ENCODE data around the gene SELENOF. TPM values are rescaled to one million over a fixed set of nuclear protein-coding genes. Genes with fewer than 3 reads are reported as not detected.

Gene SELENOF
- total RNA-seq, 2 experiments from 2014 or later: 115 to 131 TPM

DNA sequence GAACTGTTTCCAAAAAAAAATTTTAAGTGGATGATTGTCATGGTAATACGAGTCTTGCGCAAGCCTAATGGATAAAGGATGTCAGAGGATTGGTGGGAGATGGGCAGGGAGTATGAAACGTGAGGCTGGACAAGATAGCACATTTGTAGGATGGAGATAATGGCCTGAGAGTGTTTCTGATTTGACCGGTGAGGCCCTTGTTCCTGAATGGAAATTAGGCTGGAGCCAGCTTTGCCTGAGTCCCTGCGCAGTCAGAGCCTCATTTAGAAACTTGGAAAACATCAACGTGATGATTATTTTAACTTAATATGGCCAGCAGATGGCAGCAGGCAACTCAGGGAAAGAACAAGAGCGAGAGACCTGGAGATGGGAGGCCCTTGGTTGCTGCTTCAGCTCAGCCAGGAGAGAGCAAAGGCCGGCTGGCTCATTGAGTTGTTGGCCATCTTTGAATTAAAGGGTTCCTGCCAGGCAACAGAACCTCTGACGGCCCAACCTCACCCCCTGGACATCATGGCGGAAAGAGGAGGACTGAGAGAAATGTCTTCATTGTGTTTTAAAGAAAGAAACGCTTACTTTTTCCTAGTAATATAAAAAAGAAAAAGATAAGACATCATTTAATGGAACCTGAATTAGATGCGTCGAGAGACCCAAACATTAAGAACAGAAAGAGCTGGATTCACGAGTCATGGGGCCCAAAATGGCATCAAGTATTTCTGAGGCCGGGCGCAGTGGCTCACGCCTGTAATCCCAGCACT is 80.3 kb downstream of the SELENOF start:
- CTCF ChIA-PET: interaction anchor here (0.8 to 6.0 kb wide), 31 partner anchors 9 to 295 kb away, joined by 3 to 113 read pairs (median 4); partner anchors contain the start of gene SELENOF
- POLR2A ChIA-PET: no interaction called here
- Mint-ChIP-seq H3K36me3 (ENCODE audit: low read depth) (no peaks in the 10 kb centered on the region), H3K27me3 (no peaks in the 10 kb centered on the region), H3K9me3 (no peaks in the 10 kb centered on the region), H3K27ac (no peak overlapping the region), H3K4me3 (no peak overlapping the region), H3K4me1 (ENCODE audit: low read depth) (no peaks in the 10 kb centered on the region)
- DNase-seq (peak; percentile 77), ATAC-seq (peak; percentile 90)
- intact Hi-C loops (cut with micrococcal nuclease): loop anchor here (1.0 to 2.0 kb wide), 2 partner anchors 131 to 251 kb away; no protein-coding TSS in a partner anchor
- TF ChIP-seq, protein P1, sequence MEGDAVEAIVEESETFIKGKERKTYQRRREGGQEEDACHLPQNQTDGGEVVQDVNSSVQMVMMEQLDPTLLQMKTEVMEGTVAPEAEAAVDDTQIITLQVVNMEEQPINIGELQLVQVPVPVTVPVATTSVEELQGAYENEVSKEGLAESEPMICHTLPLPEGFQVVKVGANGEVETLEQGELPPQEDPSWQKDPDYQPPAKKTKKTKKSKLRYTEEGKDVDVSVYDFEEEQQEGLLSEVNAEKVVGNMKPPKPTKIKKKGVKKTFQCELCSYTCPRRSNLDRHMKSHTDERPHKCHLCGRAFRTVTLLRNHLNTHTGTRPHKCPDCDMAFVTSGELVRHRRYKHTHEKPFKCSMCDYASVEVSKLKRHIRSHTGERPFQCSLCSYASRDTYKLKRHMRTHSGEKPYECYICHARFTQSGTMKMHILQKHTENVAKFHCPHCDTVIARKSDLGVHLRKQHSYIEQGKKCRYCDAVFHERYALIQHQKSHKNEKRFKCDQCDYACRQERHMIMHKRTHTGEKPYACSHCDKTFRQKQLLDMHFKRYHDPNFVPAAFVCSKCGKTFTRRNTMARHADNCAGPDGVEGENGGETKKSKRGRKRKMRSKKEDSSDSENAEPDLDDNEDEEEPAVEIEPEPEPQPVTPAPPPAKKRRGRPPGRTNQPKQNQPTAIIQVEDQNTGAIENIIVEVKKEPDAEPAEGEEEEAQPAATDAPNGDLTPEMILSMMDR (IDR thresholded peaks at IDR 0.05): peak; percentile 47

DNA sequence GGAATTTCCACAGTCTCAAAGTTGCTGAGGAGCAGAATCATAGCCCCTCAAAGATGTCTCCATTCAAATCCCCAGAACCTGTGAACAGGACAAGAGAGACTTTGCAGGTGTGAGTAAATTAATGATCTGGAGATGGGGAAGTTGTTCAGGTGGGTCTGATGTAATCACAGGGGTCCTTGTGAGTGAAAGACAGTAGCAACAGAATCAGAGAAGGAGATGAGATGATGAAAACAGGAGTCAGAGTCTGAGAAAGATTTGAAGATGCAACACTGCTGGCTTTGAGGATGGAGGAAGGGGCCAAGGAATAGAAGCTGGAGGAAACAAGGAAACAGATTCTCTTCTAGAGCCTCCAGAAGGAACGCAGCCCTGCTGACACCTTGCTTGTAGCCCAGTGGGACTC is 81.5 kb downstream of the SELENOF start:
- no peak for DNase-seq
- ChIA-PET POLR2A (no interaction called here), CTCF (interaction anchor here (1.8 to 6.0 kb wide), 2 partner anchors 8 to 253 kb away, joined by 10 to 113 read pairs; no protein-coding TSS in a partner anchor)
- intact Hi-C loops (cut with micrococcal nuclease): loop anchor here (2.0 kb wide), 1 partner anchor 132 kb away; no protein-coding TSS in a partner anchor
- no peaks in the 10 kb centered on the region for H3K9me3 Mint-ChIP-seq
- H3K27me3 Mint-ChIP-seq: no peaks in the 10 kb centered on the region
- no peak overlapping the region for H3K27ac Mint-ChIP-seq
- TF ChIP-seq, protein P1 (IDR thresholded peaks at IDR 0.05): no peak
- H3K4me1 Mint-ChIP-seq (ENCODE audit: low read depth): no peaks in the 10 kb centered on the region
- H3K4me3 Mint-ChIP-seq: no peak overlapping the region
- no peaks in the 10 kb centered on the region for H3K36me3 Mint-ChIP-seq (ENCODE audit: low read depth)
- ATAC-seq: no peak

DNA sequence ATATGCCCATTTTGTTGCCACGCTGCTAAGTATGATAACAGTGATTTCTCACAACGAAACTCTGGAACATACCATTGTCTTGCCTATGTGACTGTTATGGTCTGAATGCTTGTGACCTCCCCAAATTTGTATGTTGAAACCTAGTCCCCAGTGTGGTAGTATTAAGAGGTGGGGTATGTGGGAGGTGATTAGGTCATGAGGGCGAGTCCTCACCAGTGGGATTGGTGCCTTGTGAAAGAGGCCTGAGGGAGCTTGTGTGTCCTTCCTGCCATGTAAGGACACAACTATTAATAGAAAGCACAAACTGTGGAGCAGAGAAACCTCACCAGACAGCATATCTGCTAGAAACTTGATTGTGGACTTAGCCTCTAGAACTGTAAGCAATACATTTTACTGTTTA is 84.6 kb downstream of the SELENOF start:
- POLR2A ChIA-PET: no interaction called here
- intact Hi-C loops (cut with micrococcal nuclease): no loop called here
- no peaks in the 10 kb centered on the region for H3K36me3 Mint-ChIP-seq (ENCODE audit: low read depth)
- H3K27ac Mint-ChIP-seq: no peak overlapping the region
- ATAC-seq (no peak), DNase-seq (no peak)
- TF ChIP-seq, protein P1 (IDR thresholded peaks at IDR 0.05): no peak
- no peaks in the 10 kb centered on the region for H3K9me3 Mint-ChIP-seq
- no peaks in the 10 kb centered on the region for H3K27me3 Mint-ChIP-seq
- no peak overlapping the region for H3K4me3 Mint-ChIP-seq
- no peaks in the 10 kb centered on the region for H3K4me1 Mint-ChIP-seq (ENCODE audit: low read depth)
- CTCF ChIA-PET: interaction anchor here (0.8 to 6.0 kb wide), 2 partner anchors 136 to 256 kb away, joined by 3 to 113 read pairs; no protein-coding TSS in a partner anchor

DNA sequence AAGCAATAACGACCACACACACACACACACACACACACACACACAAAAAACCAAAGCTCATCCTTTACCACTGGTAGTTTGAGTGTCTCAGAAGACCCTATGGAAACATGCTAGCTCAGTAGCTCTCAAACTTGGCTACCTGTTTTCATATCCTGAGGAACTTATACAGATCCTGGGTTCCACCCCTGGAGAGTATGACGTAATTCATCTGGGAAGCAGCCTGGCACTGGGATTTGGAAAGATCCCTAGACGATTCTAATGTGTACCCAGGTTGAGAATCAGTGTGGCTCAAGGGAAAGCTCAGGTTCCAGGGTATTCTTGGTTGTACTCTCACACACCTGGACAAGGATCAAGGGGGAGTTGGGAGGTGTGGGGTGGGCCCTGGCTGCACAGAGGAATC is 85.9 kb downstream of the SELENOF start:
- no peak for DNase-seq
- TF ChIP-seq, protein P1 (IDR thresholded peaks at IDR 0.05): no peak
- Mint-ChIP-seq H3K9me3 (no peaks in the 10 kb centered on the region), H3K4me1 (ENCODE audit: low read depth) (no peaks in the 10 kb centered on the region), H3K27me3 (no peaks in the 10 kb centered on the region), H3K27ac (no peak overlapping the region), H3K4me3 (no peak overlapping the region), H3K36me3 (ENCODE audit: low read depth) (no peaks in the 10 kb centered on the region)
- ChIA-PET CTCF (interaction anchor here (1.7 kb wide), 1 partner anchor 256 kb away, joined by 5 read pairs; no protein-coding TSS in a partner anchor), POLR2A (no interaction called here)
- intact Hi-C loops (cut with micrococcal nuclease): no loop called here
- no peak for ATAC-seq

DNA sequence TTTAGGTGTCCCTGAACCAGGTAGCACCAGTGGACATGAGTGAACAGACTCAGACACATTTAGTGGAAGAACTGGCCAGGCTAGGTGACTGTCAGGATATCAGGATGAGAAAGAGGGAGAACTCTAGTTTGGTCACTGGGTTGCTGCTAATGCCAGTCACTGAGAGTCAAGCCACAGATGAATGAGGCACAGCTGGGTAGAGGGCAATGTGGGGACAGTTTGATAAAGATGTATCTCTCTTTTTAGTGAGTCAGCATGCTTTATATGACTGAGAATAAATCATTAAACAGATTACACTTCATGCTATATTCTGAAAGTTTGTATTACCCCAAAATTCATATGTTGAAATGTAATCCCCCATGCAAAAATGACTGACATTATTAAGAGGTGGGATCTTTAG is 87.1 kb downstream of the SELENOF start:
- CTCF ChIA-PET: interaction anchor here (0.9 to 1.7 kb wide), 2 partner anchors 138 to 258 kb away, joined by 3 to 5 read pairs; no protein-coding TSS in a partner anchor
- H3K27ac Mint-ChIP-seq: no peak overlapping the region
- H3K4me1 Mint-ChIP-seq (ENCODE audit: low read depth): no peaks in the 10 kb centered on the region
- ATAC-seq: no peak
- no peaks in the 10 kb centered on the region for H3K36me3 Mint-ChIP-seq (ENCODE audit: low read depth)
- no peak for DNase-seq
- no peaks in the 10 kb centered on the region for H3K9me3 Mint-ChIP-seq
- POLR2A ChIA-PET: no interaction called here
- TF ChIP-seq, protein P1 (IDR thresholded peaks at IDR 0.05): no peak
- H3K4me3 Mint-ChIP-seq: no peak overlapping the region
- intact Hi-C loops (cut with micrococcal nuclease): no loop called here
- H3K27me3 Mint-ChIP-seq: no peaks in the 10 kb centered on the region
